ENCODE data around the gene CUL4A. TPM values are rescaled to one million over a fixed set of nuclear protein-coding genes. Genes with fewer than 3 reads are reported as not detected.

CUL4A gene
- total RNA-seq, 1 donor from 2014 or later, result 130 TPM

Small RNA genes within 50 kb of the gene (microRNA-seq; reads per million reads assigned to microRNA genes)
- not detected for gene MIR8075

Other genes with a start within 250 kb of the CUL4A start
- 31.2 and 34.4 TPM in 2 replicates for gene MCF2L, start 240.4 kb upstream of the CUL4A start, total RNA-seq
- not detected in 2 replicates for gene F7, start 103.8 kb upstream of the CUL4A start, total RNA-seq
- gene F10, start 86.8 kb upstream of the CUL4A start, total RNA-seq, result 0.42 and 1.3 TPM in 2 replicates
- gene PROZ, start 51.0 kb upstream of the CUL4A start, total RNA-seq, result not detected in 2 replicates
- 53.3 and 63.2 TPM in 2 replicates for gene PCID2, start 944 bp upstream of the CUL4A start, total RNA-seq
- gene LAMP1, start 87.6 kb downstream of the CUL4A start, total RNA-seq, result 211 and 223 TPM in 2 replicates
- not detected in 2 replicates for gene GRTP1, start 154.5 kb downstream of the CUL4A start, total RNA-seq
- 6.6 and 8.4 TPM in 2 replicates for gene ADPRHL1, start 243.9 kb downstream of the CUL4A start, total RNA-seq